Measurements from ENCODE around the gene ADGRV1.
"Not testable (repeated sequence)": the region's sequence is repeated elsewhere in the genome, so short reads cannot be mapped to it uniquely, and the experiment has no call there.

The ADGRV1 gene

GRCh38 chr5:90824436-90824835 is 265.8 kb downstream of the ADGRV1 start:
- DNase-seq: no peak

GRCh38 chr5:90830058-90830457 is 271.5 kb downstream of the ADGRV1 start:
- no peak for DNase-seq

DNA sequence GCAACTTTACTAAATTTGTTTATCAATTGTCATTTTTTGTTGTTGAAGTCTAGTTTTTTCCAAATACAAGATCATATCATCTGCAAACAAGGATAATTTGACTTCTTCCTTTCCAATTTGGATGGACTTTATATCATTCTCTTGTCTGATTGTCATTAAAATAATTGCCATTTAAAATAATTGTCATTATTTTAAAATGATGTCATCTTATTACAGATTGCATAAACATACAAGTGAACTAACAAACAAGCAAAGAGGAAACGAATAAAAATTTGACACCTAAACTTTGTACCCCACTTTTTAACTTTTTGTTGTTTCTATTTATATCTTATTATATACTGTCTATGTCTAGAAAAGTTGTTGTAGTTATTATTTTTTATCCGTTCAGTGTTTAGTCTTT is 275.2 kb downstream of the ADGRV1 start:
- no peak for DNase-seq

DNA sequence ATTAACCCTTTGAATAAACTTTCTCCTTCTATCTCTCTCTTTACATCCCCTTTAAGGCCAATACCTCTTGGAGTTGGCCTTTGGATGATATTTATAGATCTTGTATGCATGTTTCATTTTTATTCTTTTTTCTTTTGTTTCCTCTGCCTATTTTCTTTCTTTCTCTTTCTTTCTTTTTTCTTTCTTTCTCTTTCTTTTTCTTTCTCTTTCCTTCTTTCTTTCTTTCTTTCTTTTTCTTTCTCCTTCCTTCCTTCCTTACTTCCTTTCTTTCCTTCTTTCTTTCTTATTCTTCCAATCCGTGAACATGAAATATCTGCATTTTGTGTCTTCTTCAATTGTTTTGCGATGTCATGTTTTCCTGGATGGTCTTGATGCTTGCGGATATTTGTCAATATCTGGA is 276.1 kb downstream of the ADGRV1 start:
- DNase-seq: no peak

- DNase-seq: no peak
These were observed 284.8 kb downstream of the ADGRV1 start for GRCh38 chr5:90843443-90843842.

DNA sequence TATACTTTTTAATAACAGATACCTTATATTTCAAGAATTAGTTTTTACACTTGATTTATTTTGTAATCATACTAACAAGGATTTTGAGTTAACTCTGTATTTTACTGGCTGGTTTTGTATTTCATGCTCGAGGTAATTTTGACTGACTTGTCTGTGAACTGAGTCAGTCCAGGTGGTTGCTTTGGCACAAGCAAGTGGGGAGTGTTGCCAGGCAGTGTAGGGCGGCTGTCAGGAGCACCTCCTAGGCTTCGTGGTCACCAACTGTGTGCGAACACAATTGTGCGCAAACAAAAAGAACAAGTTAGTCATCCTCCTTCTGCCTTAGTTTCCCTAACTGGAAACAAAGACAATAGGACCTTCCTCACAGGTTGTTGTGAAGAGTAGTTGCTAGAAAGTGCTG is 286.3 kb downstream of the ADGRV1 start:
- DNase-seq: no peak

GRCh38 chr5:90845723-90846554 is 287.3 kb downstream of the ADGRV1 start:
- DNase-seq: no peak

GRCh38 chr5:90847606-90848005 is 289.0 kb downstream of the ADGRV1 start:
- DNase-seq: not testable (repeated sequence)

DNA sequence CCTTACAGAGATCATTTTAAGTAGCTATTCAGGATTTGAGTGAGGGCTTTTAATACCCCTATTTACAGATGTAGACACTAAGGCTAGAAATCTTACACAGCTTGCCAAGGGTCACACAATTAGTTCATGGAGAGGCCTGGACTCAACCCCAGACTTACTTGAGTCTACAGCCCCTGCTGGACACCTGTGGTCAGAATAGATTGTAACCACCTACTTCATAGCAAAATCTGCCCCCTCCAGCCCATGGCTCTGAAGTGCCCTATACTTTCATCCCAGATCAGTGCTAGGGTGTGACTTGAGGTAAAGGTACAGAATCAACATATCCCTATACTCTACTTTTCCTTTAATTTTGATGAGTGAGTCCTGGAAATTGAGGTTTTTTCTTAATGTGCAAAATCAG is 291.3 kb downstream of the ADGRV1 start:
- DNase-seq: no peak

DNA sequence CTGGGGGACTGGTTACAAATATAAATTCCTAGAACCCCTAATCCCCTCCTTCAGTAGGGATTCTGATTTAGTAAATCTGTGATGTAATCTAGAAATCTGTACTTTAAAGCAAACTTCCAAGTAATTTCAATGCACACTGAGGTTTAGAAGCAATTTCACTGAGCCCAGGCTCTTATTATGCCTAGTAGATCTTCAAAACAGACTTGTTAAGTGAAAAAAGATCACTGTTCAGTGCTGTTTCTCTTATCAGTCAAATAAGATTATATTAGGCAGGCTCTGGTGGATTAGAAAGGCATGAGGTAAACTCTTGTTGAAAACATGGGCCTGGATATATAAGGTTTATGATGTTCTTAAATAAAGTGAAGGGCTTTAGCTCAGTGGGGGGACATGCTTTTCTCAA is 293.9 kb downstream of the ADGRV1 start:
- no peak for DNase-seq

DNA sequence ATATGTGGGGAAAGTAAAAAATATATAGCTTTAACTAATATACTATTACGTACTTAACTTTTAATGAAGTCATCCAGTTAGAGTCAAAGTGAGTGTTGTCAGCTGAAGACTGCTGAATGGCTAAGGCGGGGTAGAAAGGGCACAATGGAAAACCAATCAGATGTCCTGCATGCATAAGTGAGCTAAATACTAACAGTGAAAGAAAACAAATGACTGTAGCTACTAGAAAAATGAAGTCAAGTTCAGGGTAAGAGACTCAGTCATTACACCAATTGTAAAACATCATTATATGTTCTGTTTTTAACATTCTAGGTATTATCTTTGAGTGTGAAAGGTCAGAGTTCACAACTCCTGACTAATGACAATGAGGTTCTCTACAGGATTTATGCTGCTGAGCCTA is 295.2 kb downstream of the ADGRV1 start:
- no peak for DNase-seq

GRCh38 chr5:90854169-90854568 is 295.6 kb downstream of the ADGRV1 start:
- DNase-seq: no peak

DNA sequence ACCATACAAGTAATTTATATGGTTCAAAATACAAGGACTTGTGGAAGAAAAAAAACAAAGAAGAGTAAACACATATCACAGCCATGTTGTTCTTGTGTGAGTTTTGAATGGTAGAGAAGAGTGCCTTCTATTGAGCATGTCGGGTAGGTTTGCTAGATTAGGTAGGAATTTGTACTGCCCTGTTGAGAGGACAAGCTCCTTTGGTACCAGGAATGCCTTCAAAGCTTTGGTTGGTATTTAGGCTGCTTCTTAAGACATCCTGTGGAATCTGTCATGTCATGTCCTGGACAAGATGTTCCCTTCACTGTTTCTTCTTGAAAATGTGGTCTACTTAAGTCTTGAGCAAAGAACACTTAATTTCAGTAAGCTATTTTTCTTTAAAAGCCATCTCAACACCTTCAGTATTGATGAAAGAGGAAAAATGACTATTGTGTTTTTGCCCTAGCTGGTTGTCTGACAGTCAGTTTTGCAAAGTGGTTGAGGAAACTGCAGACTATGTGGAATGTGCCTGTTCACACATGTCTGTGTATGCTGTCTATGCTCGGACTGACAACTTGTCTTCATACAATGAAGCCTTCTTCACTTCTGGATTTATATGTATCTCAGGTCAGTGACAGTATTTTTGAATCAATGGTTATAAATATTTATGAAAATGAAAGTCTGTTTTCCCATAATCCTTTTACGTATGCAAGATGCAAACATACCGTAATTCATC is 296.9 kb downstream of the ADGRV1 start:
- DNase-seq: no peak

DNA sequence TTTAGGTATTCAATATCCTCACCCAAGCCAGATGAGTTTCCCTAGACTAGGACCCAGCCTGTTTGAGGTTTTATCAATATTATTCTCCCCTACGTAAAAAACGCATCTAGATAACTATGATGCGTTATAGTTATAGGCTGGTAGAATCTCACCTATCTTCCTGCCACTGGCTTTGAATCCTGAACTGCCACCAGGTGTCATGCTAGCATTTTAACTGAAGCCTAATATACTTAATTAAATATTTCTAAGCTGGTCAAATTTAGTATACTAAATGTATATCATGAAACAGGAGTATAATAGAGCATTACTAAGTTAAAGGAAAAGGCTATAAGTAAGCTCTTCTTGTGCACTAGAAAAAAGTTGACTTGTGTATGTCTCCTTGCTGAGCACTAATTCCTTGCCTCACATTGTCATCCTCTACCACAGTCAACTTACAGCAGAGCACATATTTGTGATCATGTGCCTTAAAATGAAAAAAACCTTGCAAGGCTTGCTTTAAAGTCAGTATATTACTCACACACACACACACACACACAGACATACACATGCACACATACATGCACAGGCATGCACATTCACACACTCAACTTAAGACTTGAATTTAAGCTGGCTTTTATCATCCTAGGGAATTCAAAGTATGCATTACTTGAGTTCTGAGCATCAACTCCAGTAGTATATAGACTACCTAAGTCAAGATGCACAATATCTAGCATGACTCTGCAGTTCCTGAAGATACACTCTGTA is 303.4 kb downstream of the ADGRV1 start:
- no peak for DNase-seq

DNA sequence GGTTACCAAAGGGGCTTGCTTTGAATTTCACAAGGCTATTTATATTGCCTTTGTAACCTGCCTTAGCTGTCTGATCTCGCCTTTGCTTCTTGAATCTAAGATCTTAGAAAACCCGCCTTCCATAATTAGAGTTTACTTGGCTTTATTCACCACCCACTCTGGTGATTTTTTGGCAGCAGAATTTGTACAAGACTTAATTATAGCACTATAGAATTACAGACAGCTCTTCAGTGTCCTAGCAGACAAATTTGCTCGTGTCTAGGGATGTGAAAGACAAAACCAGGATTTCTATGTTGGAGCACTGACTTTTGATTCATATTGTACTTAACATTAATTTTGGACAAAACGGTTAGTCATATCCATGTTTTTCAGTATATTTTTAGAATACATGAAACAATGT is 306.6 kb downstream of the ADGRV1 start:
- no peak for DNase-seq

DNA sequence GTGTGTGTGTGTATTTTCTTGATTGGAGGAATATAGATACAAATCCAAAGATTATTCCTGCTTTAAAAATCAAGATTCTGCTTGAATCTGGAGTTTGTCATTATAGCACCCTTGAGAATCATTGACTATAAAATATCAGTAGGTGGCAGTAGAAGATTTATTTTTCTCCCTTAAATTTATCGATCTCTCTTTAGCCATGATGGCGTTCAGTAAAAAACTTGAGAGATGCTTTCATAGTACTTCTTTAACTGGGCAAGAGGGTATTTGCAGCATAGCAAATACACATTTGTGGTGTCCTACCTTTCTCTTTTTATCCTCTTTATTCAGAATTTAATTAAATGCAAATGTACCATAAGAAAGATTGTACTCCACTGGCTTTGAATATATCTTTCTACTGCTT is 307.7 kb downstream of the ADGRV1 start:
- DNase-seq: no peak

- DNase-seq: no peak
These were observed 308.5 kb downstream of the ADGRV1 start for GRCh38 chr5:90866915-90867731.

- no peak for DNase-seq
These were observed 310.2 kb downstream of the ADGRV1 start for GRCh38 chr5:90868799-90869198.

GRCh38 chr5:90871391-90871991 is 312.9 kb downstream of the ADGRV1 start:
- no peak for DNase-seq

- no peak for DNase-seq
These were observed 314.5 kb downstream of the ADGRV1 start for GRCh38 chr5:90873033-90873517.

DNA sequence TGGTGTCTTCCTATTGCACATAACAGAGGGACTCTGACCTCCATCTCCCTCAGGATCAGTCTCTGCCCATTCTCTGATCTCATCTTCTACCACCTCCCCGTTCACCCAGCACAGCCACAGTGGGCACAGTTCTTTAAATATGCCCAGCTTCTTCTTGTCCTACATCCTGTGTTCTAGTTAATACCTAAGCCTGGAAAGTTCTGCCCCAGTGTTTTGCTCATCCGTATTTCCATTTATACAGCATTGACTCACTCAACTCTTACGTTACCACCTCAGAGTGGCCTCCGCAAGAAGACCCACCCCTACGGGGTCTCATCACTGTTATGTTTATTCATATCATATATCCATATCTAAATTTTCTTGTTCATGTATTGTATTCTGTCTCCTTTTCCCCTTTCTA is 315.5 kb downstream of the ADGRV1 start:
- no peak for DNase-seq

DNA sequence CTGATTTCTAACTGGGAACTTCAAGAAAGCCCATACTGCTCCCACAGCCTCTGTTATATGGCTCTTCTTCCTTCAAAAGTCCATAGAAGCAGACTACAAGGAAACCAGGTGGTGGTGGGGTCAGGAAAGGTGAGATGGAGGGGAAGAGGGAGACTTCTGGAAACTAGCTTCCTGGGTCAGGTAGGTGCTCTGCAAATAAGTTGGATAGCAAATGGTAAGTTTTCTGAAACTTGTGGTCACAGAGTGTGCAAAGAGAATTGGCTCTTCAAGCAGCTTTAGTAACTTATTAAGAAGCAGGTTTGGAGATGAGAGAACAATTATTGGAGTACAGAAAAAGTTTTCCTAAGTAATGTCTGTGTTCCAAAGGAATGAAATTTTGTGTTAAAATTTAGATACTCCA is 316.9 kb downstream of the ADGRV1 start:
- DNase-seq: no peak

Measured in KG1 (cell line).